ENCODE measurements around the gene B3GALT2. TPM values are rescaled to one million over a fixed set of nuclear protein-coding genes. Genes with fewer than 3 reads are reported as not detected.

The B3GALT2 gene
- total RNA-seq, 1 experiment from 2014 or later, result not detected

DNA sequence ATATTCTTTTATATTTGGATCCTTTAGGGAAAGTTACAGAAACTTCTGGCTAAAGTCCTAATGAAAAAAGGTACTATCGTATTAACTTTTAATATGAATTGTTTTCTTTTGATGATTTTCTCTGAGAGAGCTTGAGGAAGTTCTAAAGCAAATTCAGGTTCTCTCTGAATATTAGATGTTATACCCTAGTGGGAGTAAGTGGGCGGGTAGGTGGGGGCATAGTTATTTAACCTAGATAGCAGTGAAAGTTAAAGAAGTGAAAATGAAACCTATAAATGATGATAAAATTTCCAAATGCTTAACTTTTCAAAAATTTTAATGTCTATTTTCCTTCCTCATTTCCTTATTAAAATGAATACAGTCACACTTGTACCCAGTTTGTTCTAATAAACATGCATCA, 26.2 kb upstream of the B3GALT2 start:
- no peak for DNase-seq
- no peak for TF ChIP-seq CTCF (IDR thresholded peaks at IDR 0.05; ENCODE audit: insufficient read depth in 1 of 2, low read depth in 1 of 2, low read length in 1 of 2, severe bottlenecking in 1 of 2, unreplicated experiment in 1 of 2)
- peaks cover 7% of the 10 kb centered on the region for H3K4me1 Mint-ChIP-seq (ENCODE audit: low read depth, unreplicated experiment)
- BruUV-seq (replicated peaks), result TSS peak; percentile 11
- Histone ChIP-seq H3K4me1 (peaks cover 37% of the 10 kb centered on the region), H3K9me3 (peaks cover 9% of the 10 kb centered on the region), H3K36me3 (ENCODE audit: control insufficient read depth, insufficient read depth, low read length) (no peaks in the 10 kb centered on the region), H3K4me3 (ENCODE audit: low read depth, low read length) (no peak overlapping the region), H3K27me3 (replicated peaks; ENCODE audit: control insufficient read depth, insufficient read depth, low read length) (no peaks in the 10 kb centered on the region)
- no peak overlapping the region for H3K27ac Mint-ChIP-seq (ENCODE audit: unreplicated experiment)
- H3K9me3 Mint-ChIP-seq (ENCODE audit: unreplicated experiment), result peaks cover 23% of the 10 kb centered on the region
- ChIA-PET CTCF (no interaction called here), POLR2A (no interaction called here)
- no peak overlapping the region for H3K4me3 Mint-ChIP-seq (ENCODE audit: unreplicated experiment)
- H3K36me3 Mint-ChIP-seq (ENCODE audit: insufficient read depth, unreplicated experiment), result peaks cover 43% of the 10 kb centered on the region
- H3K27me3 Mint-ChIP-seq (ENCODE audit: insufficient read depth, unreplicated experiment), result no peaks in the 10 kb centered on the region
- intact Hi-C loops (cut with micrococcal nuclease; ENCODE audit: unreplicated experiment), result no loop called here

DNA sequence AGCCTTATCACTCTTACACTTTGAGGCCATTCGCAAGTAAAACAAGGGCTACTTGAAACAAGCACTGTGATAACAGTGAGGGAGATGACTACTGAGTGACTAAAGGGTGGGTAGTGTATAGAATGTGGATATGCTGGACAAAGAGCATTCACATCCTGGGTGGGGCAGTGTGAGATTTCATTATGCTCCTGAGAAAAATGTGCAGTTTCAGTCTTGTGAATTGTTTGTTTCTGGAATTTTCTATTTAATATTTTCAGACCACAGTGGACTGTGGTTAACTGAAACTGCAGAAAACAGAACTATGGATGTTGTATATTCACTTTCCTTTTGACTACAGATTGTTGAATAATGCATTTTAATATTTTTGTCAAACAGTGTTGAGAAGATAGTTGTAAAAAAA, 25.1 kb upstream of the B3GALT2 start:
- ChIA-PET POLR2A (no interaction called here), CTCF (no interaction called here)
- H3K9me3 ChIP-seq, result peaks cover 18% of the 10 kb centered on the region
- peaks cover 37% of the 10 kb centered on the region for H3K4me1 ChIP-seq
- Mint-ChIP-seq H3K4me3 (ENCODE audit: unreplicated experiment) (no peak overlapping the region), H3K36me3 (ENCODE audit: insufficient read depth, unreplicated experiment) (peaks cover 53% of the 10 kb centered on the region), H3K4me1 (ENCODE audit: low read depth, unreplicated experiment) (peaks cover 7% of the 10 kb centered on the region), H3K27me3 (ENCODE audit: insufficient read depth, unreplicated experiment) (no peaks in the 10 kb centered on the region), H3K9me3 (ENCODE audit: unreplicated experiment) (peaks cover 34% of the 10 kb centered on the region), H3K27ac (ENCODE audit: unreplicated experiment) (peak overlapping the region; percentile 70)
- no peaks in the 10 kb centered on the region for H3K27me3 ChIP-seq (replicated peaks; ENCODE audit: control insufficient read depth, insufficient read depth, low read length)
- TF ChIP-seq CTCF (IDR thresholded peaks at IDR 0.05; ENCODE audit: insufficient read depth in 1 of 2, low read depth in 1 of 2, low read length in 1 of 2, severe bottlenecking in 1 of 2, unreplicated experiment in 1 of 2), result no peak
- peak; percentile 53 to 54 for DNase-seq
- no peaks in the 10 kb centered on the region for H3K36me3 ChIP-seq (ENCODE audit: control insufficient read depth, insufficient read depth, low read length)
- no TSS peak for BruUV-seq (replicated peaks)
- no peak overlapping the region for H3K4me3 ChIP-seq (ENCODE audit: low read depth, low read length)
- intact Hi-C loops (cut with micrococcal nuclease; ENCODE audit: unreplicated experiment), result loop anchor here (1.0 kb wide), 1 partner anchor 28 kb away; no protein-coding TSS in a partner anchor

DNA sequence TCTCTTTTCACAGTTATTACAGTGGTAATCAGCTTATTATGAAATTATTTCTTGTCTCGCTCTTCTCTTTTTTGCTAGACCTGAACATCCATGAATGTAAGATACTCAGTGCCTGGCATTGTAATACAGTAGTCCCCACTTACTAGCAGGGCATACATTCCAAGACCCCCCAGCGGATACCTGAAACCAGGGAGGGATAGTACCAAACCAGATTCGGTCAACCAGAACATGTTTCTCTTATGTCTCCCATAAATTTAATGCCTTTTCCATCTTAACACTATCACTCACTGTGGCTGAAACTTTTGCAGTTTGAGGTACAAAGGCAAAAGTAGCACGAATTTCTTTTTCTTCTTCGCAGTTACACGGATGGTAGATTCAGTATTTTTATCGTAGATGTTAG, 24.6 kb upstream of the B3GALT2 start:
- Mint-ChIP-seq H3K36me3 (ENCODE audit: insufficient read depth, unreplicated experiment) (peaks cover 53% of the 10 kb centered on the region), H3K9me3 (ENCODE audit: unreplicated experiment) (peaks cover 40% of the 10 kb centered on the region), H3K4me3 (ENCODE audit: unreplicated experiment) (no peak overlapping the region), H3K27ac (ENCODE audit: unreplicated experiment) (peak overlapping the region; percentile 70), H3K27me3 (ENCODE audit: insufficient read depth, unreplicated experiment) (no peaks in the 10 kb centered on the region), H3K4me1 (ENCODE audit: low read depth, unreplicated experiment) (peaks cover 7% of the 10 kb centered on the region)
- H3K36me3 ChIP-seq (ENCODE audit: control insufficient read depth, insufficient read depth, low read length), result no peaks in the 10 kb centered on the region
- H3K4me3 ChIP-seq (ENCODE audit: low read depth, low read length), result no peak overlapping the region
- intact Hi-C loops (cut with micrococcal nuclease; ENCODE audit: unreplicated experiment), result loop anchor here (1.0 kb wide), 1 partner anchor 28 kb away; no protein-coding TSS in a partner anchor
- no peak for TF ChIP-seq CTCF (IDR thresholded peaks at IDR 0.05; ENCODE audit: insufficient read depth in 1 of 2, low read depth in 1 of 2, low read length in 1 of 2, severe bottlenecking in 1 of 2, unreplicated experiment in 1 of 2)
- CTCF ChIA-PET, result no interaction called here
- BruUV-seq (replicated peaks), result no TSS peak
- H3K4me1 ChIP-seq, result peaks cover 37% of the 10 kb centered on the region
- POLR2A ChIA-PET, result no interaction called here
- DNase-seq, result no peak
- no peaks in the 10 kb centered on the region for H3K27me3 ChIP-seq (replicated peaks; ENCODE audit: control insufficient read depth, insufficient read depth, low read length)
- H3K9me3 ChIP-seq, result peaks cover 24% of the 10 kb centered on the region

Measured in Caco-2 (cell line).